ENCODE measurements around the gene ZIC2.

Gene ZIC2

GRCh38 chr13:99959127-99959539 is 22.5 kb upstream of the ZIC2 start:
- DNase-seq (ENCODE audit: extremely low read depth in 1 of 2, low read depth in 1 of 2) = no peak

- DNase-seq (ENCODE audit: extremely low read depth in 1 of 2, low read depth in 1 of 2) = no peak
Measured at GRCh38 chr13:99959540-99960230, 21.9 kb upstream of the ZIC2 start.

GRCh38 chr13:99960663-99961311 is 20.8 kb upstream of the ZIC2 start:
- DNase-seq (ENCODE audit: extremely low read depth in 1 of 2, low read depth in 1 of 2) = no peak

GRCh38 chr13:99961636-99962035 is 19.9 kb upstream of the ZIC2 start:
- no peak for DNase-seq (ENCODE audit: extremely low read depth in 1 of 2, low read depth in 1 of 2)

- DNase-seq (ENCODE audit: extremely low read depth in 1 of 2, low read depth in 1 of 2) = no peak
Measured at GRCh38 chr13:99962242-99962641, 19.3 kb upstream of the ZIC2 start.

- no peak for DNase-seq (ENCODE audit: extremely low read depth in 1 of 2, low read depth in 1 of 2)
Measured at GRCh38 chr13:99963816-99964339, 17.7 kb upstream of the ZIC2 start.

- DNase-seq (ENCODE audit: extremely low read depth in 1 of 2, low read depth in 1 of 2) = no peak
Measured at GRCh38 chr13:99965329-99966000, 16.1 kb upstream of the ZIC2 start.

- no peak for DNase-seq (ENCODE audit: extremely low read depth in 1 of 2, low read depth in 1 of 2)
Measured at GRCh38 chr13:99966064-99966805, 15.3 kb upstream of the ZIC2 start.

GRCh38 chr13:99967498-99967868 is 14.1 kb upstream of the ZIC2 start:
- DNase-seq (ENCODE audit: extremely low read depth in 1 of 2, low read depth in 1 of 2) = no peak

GRCh38 chr13:99967869-99968520 is 13.6 kb upstream of the ZIC2 start:
- DNase-seq (ENCODE audit: extremely low read depth in 1 of 2, low read depth in 1 of 2) = no peak

- DNase-seq (ENCODE audit: extremely low read depth in 1 of 2, low read depth in 1 of 2) = no peak
Measured at GRCh38 chr13:99968521-99969452, 12.8 kb upstream of the ZIC2 start.

- DNase-seq (ENCODE audit: extremely low read depth in 1 of 2, low read depth in 1 of 2) = no peak
Measured at GRCh38 chr13:99969453-99969918, 12.1 kb upstream of the ZIC2 start.

- no peak for DNase-seq (ENCODE audit: extremely low read depth in 1 of 2, low read depth in 1 of 2)
Measured at GRCh38 chr13:99969919-99970650, 11.5 kb upstream of the ZIC2 start.

- no peak for DNase-seq (ENCODE audit: extremely low read depth in 1 of 2, low read depth in 1 of 2)
Measured at GRCh38 chr13:99970651-99971575, 10.7 kb upstream of the ZIC2 start.

GRCh38 chr13:99971576-99972189 is 9.9 kb upstream of the ZIC2 start, which contains the start of gene ZIC5:
Gene ZIC5, minus strand, starts transcription at chr13:99971767. Its CDS starts 164 bp downstream, at chr13:99971603.
- DNase-seq (ENCODE audit: extremely low read depth in 1 of 2, low read depth in 1 of 2) = no peak

- no peak for DNase-seq (ENCODE audit: extremely low read depth in 1 of 2, low read depth in 1 of 2)
Measured at GRCh38 chr13:99972190-99972731, 9.3 kb upstream of the ZIC2 start.

All from stimulated activated CD8-positive, alpha-beta memory T cell treated with anti-CD3 and anti-CD28 coated beads, Interleukin-7, amount 100 ng/mL, for 48 hours (primary cell).